ENCODE data around the gene ST3GAL3.

Gene ST3GAL3

GRCh38 chr1:43947061-43947873 lies 239.9 kb downstream of the ST3GAL3 start:
- no peak for DNase-seq

- no peak for DNase-seq
Observed at GRCh38 chr1:43947874-43948437, 240.6 kb downstream of the ST3GAL3 start.

DNA sequence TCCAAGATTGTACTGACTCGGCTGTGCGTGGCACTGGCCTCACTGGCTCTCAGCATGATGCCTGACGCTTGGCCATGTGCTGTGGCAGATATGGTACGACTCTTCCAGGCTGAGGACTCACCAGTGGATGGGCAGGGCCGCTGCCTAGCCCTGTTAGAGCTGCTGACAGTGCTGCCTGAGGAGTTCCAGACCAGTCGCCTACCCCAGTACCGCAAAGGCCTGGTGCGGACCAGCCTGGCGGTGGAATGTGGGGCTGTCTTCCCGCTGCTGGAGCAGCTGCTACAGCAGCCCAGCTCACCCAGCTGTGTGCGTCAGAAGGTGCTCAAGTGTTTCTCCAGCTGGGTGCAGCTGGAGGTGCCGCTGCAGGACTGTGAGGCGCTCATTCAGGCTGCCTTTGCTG lies 242.3 kb downstream of the ST3GAL3 start:
- DNase-seq: no peak

GRCh38 chr1:43951021-43951985 lies 244.0 kb downstream of the ST3GAL3 start:
- DNase-seq: no peak

DNA sequence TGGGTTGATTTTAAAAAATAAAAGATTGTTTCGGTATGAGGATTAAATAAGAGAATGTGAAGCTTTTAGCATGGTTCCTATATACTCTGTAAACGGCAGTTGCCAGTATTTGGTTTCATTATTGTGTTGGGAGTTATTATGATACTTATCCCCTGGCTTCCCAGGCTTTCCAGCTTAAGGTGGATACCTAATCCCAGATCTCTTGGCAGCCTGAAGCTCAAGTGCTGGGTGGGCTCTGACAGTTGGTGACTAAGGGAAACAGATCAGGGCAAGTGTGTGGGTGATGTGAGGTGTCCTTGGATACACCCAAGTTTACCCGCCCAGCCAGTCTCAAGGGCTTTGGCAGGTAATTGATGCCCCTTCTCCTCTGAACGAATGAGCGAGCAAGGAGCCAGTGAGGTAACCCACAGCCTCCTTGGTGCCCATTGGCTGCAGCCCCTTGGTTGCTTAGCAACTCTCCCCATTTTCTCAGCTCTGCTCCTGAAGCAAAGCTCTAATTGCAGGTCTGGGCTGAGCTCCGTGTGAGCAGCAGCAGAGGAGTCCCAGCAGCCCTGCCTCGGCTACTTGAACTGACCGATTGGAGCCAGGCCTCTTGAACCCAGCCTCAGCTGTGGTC lies 245.5 kb downstream of the ST3GAL3 start:
- no peak for DNase-seq

DNA sequence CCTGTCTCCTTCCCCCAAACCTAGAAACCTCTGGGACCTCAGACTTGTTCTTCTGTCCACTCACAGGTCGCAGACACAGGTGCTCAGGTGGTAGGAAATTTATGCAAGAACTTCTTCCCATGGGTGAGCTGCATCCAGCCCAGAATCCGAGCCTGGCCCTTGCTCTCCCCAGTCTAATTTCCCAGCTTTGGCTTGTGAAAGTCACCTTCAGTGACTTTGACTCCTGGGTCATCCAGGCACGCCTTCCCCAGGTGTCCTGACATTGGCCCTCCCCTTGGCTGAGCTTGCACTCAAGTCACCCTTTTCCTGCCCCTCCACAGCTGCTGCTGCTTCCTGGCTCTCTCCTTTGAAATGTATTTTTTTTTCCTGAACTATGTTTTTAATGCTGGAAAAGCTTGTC lies 246.0 kb downstream of the ST3GAL3 start:
- no peak for DNase-seq

- no peak for DNase-seq
Observed at GRCh38 chr1:43954036-43954435, 246.7 kb downstream of the ST3GAL3 start.

DNA sequence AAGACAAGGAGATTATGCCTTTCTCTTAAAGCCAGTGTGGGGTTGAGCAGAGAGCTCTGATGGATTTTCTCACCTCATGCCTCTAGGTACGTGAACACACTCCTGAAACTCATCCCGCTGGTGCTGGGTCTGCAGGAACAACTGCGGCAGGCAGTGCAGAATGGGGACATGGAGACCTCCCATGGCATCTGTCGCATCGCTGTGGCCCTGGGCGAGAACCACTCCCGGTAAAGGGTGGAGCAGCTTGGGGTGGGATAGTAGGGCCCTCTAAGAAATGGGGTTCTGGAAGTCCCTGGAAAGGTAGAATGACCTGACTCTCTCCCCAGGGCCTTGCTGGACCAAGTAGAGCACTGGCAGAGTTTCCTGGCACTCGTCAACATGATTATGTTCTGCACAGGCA lies 248.9 kb downstream of the ST3GAL3 start:
- no peak for DNase-seq

- no peak for DNase-seq
Observed at GRCh38 chr1:43957407-43958040, 250.2 kb downstream of the ST3GAL3 start.

DNA sequence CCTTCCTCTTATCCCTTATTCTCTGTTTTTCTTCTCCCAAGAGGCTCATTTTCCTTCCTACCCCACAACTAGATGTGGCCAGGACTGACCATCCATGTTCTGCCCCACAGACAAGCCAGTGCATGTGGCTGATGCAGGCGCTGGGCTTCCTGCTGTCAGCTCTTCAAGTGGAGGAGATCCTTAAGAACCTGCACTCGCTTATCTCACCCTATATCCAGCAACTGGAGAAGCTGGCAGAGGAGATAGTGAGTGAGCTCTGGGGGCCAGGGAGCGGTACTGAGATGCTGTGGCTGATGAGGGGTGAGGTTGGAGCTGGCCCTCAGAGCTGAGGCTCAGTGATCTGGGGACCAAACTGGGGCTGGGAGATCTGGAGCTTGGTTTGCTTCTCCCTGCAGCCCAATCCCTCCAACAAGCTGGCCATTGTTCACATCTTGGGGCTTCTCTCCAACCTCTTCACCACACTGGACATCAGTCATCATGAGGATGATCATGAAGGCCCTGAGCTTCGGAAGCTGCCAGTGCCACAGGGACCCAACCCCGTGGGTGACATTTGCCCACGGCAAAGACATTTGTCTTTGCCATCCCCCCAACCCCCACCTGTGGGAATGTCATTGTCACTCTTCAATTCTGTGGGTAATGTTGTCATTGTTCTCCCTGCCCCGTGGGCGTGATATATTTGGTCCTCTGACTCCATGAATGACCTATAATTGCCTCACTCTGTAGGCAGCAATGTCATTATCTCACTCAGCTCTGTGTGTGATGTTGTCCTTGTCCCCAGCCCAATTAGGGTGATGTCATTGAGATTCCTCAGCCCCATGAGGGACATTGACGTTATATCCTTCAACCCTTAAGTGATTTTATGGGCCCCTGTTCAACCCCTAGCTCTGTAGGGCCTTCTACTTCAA lies 251.3 kb downstream of the ST3GAL3 start:
- no peak for DNase-seq

DNA sequence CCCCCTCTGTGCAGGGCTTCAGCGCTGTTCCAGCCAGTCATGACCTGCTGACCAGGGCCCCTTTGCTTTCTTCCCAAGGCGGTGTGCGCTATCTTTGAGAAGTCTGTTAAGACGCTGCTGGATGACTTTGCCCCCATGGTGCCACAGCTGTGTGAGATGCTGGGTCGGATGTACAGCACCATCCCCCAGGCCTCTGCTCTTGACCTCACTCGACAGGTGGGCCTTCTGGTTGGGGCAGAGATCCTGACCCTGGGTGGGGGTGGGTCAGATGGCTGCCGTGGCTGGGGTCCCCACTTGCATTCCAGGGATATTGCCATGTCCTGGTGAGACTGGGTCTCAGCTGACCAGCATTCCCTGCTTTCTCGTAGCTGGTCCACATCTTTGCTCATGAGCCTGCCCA lies 253.5 kb downstream of the ST3GAL3 start:
- DNase-seq: no peak

DNA sequence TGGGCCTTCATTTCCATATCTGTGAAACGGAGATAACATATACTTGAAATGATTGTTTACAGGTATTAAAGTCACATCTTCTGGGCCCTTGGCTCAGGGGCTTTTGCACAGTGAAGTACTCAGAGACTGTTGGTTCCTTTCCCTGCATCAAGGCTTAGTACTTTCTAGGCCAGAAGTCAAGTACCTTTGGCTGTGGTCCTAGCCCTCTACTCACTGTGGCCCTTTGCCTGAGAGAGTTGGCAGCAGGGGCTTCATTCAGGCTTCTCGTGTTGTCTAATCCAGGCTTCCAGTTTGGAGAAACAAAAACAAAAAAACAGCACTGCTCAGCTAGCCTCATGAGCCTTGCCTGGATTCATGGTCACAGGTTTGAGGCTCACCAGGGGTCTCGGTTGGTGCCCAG lies 254.4 kb downstream of the ST3GAL3 start:
- DNase-seq: no peak

DNA sequence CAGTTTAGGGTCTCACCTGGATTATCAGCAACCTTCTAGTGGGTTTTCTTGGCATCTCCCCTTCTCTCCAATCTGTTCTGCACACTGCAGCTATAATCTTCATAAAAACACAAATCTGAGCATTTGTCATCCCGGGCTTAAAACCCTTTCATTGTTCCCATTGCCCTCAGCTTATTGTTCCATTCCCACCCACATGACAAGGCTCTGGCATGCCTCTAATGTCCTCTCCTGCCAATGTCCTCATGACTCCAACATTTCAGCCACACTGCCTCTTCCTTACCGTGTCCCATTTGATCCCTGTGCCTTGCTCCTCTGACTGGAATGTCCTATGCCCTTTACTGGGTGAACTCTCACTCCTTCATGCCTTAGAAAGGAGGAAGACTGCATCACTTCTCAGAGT lies 255.0 kb downstream of the ST3GAL3 start:
- DNase-seq: no peak

- no peak for DNase-seq
Observed at GRCh38 chr1:43963006-43963405, 255.7 kb downstream of the ST3GAL3 start.

- no peak for DNase-seq
Observed at GRCh38 chr1:43963890-43964289, 256.6 kb downstream of the ST3GAL3 start.

DNA sequence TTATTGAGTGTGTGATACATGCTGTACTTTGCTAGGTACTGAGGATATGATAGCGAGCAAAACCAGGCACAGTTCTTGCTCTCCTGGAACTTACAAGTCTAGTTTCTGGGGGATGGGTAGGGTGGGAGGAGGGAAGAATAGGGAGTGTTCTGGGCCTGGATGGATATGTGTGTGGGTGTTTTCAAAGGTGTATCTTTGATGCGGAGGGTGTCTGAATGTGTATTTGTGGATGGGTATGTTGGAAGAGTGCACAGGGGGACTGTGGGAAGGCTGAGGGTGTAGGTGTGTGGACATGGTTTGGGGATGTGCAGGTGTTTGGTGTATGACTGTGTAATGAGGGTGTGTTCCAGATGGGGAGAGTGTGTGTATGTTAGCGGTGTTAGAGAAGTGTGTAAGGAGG lies 258.0 kb downstream of the ST3GAL3 start:
- DNase-seq: no peak

- no peak for DNase-seq
Observed at GRCh38 chr1:43968348-43968948, 261.1 kb downstream of the ST3GAL3 start.

DNA sequence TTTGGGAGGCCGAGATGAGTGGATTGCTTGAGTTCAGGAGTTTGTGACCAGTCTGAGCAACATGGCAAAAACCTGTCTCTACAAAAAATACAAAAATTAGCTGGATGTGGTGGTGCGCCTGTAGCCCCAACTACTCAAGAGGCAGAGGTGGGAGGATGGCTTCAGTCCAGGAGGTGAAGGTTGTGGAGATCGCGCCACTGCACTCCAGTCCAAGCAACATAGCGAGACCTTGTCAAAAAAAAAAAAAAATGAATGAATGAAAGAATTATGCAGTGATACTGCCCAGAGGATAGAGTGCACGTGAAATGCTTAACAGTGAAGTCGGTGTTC lies 262.0 kb downstream of the ST3GAL3 start:
- DNase-seq: no peak

DNA sequence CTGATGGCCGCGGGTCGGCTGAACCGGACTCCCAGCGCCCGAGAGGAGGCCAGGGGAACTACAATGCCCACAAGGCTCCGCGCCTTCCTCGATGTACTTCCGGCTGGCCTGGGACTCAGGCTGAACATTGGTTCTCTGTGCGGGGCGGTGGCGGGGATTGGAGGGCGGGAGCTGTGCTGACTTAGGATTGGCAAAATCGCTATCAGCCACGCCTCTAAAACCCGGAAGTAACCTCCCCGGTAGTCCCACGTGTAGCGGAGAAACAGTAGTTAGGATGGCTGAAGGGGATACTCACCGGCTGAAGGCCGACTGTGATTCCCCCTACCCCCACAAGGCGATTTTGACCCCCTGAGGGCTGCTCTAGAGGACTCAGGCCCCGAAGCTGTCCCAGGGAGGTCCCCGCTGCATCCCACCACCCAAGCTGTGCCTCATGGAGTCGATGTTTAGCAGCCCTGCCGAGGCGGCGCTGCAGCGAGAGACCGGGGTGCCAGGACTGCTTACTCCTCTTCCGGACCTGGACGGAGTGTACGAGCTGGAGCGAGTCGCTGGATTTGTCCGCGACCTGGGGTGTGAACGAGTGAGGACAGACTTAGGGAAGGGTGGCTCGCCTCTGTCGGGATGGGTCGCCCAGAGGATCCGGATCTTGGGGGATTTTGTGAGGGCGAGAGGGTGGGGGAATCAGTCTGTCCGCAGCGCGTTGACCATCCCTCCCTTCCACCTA lies 262.6 kb downstream of the ST3GAL3 start, which contains the start of gene DPH2:
Gene DPH2 (plus strand): TSS at position 265 of the 721 bp plus-strand sequence. CDS start 166 bp downstream, at position 431.
- no peak for DNase-seq

DNA sequence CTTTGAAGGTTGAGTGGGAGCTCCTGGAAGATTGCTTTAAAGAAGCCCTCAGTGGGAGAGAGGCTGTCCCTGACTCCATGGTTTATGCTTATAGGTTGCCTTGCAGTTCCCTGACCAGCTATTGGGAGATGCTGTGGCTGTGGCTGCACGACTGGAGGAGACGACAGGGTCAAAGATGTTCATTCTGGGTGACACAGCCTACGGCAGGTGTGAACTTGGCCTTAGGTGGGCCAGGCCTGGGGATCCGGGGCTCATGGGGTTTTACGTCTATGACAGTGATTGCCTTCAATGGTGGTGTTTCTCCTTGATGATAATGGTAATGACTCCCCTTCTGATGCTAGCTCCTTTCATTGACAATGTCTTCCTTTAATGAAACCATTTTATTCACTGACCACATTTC lies 263.2 kb downstream of the ST3GAL3 start:
- DNase-seq: no peak

Data from cortex of kidney (tissue), 1 donor.